ENCODE data around the gene MAPK8IP3. TPM values are rescaled to one million over a fixed set of nuclear protein-coding genes. Genes with fewer than 3 reads are reported as not detected.

Gene MAPK8IP3
- total RNA-seq, 1 experiment from 2014 or later = 72.3 TPM

DNA sequence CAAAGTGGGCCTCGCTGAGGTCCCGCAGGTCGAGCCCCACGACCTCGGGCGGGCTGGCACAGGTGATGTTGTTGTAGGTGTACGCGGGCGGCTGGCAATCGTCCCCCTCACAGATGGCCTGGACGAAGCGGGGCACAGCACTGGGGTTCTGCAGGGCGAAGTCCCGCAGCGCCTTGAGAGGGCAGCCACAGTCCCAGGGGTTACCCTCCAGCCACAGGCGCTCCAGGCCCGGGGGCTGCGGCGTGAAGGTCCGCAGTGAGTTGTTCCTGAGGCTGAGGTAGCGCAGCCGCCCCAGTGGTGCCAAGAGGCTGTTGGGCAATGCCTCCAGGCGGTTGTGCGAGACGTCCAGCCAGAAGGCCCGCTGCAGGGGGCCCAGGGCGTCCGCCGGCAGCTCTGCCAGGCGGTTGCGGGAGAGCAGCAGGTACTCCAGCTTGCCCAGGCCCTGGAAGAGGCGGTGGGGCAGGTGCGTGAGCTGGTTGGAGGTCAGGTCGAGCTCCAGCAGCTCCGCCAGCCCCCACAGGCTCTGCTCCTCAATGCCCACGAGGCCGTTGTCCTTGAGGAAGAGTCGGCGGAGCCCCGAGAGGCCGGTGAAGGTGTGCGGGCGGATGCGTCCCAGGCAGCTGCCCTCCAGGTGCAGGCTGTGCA lies 84.7 kb downstream of the MAPK8IP3 start (continued):
- TF ChIP-seq, protein P1, sequence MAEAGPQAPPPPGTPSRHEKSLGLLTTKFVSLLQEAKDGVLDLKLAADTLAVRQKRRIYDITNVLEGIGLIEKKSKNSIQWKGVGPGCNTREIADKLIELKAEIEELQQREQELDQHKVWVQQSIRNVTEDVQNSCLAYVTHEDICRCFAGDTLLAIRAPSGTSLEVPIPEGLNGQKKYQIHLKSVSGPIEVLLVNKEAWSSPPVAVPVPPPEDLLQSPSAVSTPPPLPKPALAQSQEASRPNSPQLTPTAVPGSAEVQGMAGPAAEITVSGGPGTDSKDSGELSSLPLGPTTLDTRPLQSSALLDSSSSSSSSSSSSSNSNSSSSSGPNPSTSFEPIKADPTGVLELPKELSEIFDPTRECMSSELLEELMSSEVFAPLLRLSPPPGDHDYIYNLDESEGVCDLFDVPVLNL (CRISPR knock-in tag; IDR thresholded peaks at IDR 0.05; ENCODE audit: borderline replicate concordance, low read depth) = no peak
- TF ChIP-seq, protein P2, sequence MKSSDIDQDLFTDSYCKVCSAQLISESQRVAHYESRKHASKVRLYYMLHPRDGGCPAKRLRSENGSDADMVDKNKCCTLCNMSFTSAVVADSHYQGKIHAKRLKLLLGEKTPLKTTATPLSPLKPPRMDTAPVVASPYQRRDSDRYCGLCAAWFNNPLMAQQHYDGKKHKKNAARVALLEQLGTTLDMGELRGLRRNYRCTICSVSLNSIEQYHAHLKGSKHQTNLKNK (CRISPR knock-in tag; IDR thresholded peaks at IDR 0.05) = no peak

DNA sequence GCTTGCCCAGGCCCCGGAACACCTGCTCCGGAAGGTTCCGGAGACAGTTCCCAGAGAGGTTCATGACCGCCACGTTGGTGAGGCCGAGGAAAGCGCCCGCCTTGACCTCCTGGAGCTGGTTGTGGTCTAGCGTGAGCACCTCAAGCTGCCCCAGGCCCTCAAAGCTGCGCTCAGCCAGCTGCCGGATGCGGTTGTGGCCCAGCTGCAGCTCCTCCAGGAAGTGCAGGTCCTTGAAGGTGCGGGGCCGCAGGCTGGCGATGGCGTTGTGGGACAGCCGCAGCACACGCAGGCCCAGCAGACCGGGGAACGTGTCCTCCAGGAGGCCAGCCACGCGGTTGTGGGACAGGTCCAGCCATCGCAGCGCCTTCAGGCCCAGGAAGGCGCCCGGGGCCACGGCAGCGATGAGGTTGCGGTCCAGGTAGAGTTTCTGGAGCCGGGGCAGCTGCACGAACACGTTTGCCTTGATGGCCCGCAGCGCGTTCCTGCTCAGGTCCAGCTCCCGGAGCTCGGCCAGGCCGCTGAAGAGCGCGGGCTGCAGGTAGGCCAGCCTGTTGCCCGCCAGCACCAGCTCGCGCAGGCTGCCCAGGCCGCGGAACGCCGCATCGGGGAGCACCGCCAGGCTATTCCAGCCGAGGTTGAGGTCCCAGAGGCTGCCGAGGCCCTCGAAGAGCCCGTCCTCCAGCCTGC lies 85.4 kb downstream of the MAPK8IP3 start:
- TF ChIP-seq, protein P3, sequence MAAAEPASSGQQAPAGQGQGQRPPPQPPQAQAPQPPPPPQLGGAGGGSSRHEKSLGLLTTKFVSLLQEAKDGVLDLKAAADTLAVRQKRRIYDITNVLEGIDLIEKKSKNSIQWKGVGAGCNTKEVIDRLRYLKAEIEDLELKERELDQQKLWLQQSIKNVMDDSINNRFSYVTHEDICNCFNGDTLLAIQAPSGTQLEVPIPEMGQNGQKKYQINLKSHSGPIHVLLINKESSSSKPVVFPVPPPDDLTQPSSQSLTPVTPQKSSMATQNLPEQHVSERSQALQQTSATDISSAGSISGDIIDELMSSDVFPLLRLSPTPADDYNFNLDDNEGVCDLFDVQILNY (CRISPR knock-in tag; IDR thresholded peaks at IDR 0.05) = no peak
- TF ChIP-seq IRF1 (CRISPR knock-in tag; IDR thresholded peaks at IDR 0.05) = no peak
- TF ChIP-seq, protein P1 (CRISPR knock-in tag; IDR thresholded peaks at IDR 0.05; ENCODE audit: borderline replicate concordance, low read depth) = no peak
- TF ChIP-seq SMAD4 (CRISPR knock-in tag; IDR thresholded peaks at IDR 0.05) = no peak
- no peak for TF ChIP-seq MXD4 (CRISPR knock-in tag; IDR thresholded peaks at IDR 0.05; ENCODE audit: borderline replicate concordance)
- TF ChIP-seq NR1H2 (CRISPR knock-in tag; IDR thresholded peaks at IDR 0.05) = no peak
- TF ChIP-seq NFATC4 (CRISPR knock-in tag; IDR thresholded peaks at IDR 0.05) = no peak
- no peak for TF ChIP-seq FOXP1 (CRISPR knock-in tag; IDR thresholded peaks at IDR 0.05; ENCODE audit: borderline replicate concordance)
- Mint-ChIP-seq H3K27me3 (ENCODE audit: low read depth) (no peaks in the 10 kb centered on the region), H3K4me3 (no peak overlapping the region), H3K9me3 (no peaks in the 10 kb centered on the region), H3K36me3 (peaks cover 5% of the 10 kb centered on the region), H3K27ac (no peak overlapping the region), H3K4me1 (no peaks in the 10 kb centered on the region)
- POLR2A ChIA-PET = no interaction called here
- CTCF ChIA-PET = interaction anchor here (0.7 kb wide), 1 partner anchor 9 kb away, joined by 3 read pairs; the partner anchor contains the start of genes NUBP2 and SPSB3
- DNase-seq (ENCODE audit: low spot score) (peak; percentile 17), ATAC-seq (no peak)

- Mint-ChIP-seq H3K9me3 (peaks cover 6% of the 10 kb centered on the region), H3K36me3 (peaks cover 6% of the 10 kb centered on the region), H3K27me3 (ENCODE audit: low read depth) (no peaks in the 10 kb centered on the region; the same call in 1 of the 2 replicates), H3K27ac (no peak overlapping the region), H3K4me3 (no peak overlapping the region), H3K4me1 (no peaks in the 10 kb centered on the region)
- no peak for ATAC-seq
- POLR2A ChIA-PET = interaction anchor here (1.2 kb wide), 1 partner anchor 9 kb away, joined by 3 read pairs; the partner anchor contains the start of genes NUBP2 and SPSB3
- no peak for DNase-seq (ENCODE audit: low spot score)
- CTCF ChIA-PET = interaction anchor here (0.7 to 1.6 kb wide), 2 partner anchors 10 to 132 kb away, joined by 3 to 5 read pairs; partner anchors contain the start of genes NUBP2 and SPSB3
- no peak for TF ChIP-seq GTF2I (CRISPR knock-in tag; conservative IDR thresholded peaks at IDR 0.05)
- no peak for TF ChIP-seq HMGXB4 (CRISPR knock-in tag; IDR thresholded peaks at IDR 0.05)
- no peak for TF ChIP-seq ERG (CRISPR knock-in tag; IDR thresholded peaks at IDR 0.05)
- TF ChIP-seq FOXK1 (CRISPR knock-in tag; IDR thresholded peaks at IDR 0.05) = no peak
- TF ChIP-seq, protein P4, sequence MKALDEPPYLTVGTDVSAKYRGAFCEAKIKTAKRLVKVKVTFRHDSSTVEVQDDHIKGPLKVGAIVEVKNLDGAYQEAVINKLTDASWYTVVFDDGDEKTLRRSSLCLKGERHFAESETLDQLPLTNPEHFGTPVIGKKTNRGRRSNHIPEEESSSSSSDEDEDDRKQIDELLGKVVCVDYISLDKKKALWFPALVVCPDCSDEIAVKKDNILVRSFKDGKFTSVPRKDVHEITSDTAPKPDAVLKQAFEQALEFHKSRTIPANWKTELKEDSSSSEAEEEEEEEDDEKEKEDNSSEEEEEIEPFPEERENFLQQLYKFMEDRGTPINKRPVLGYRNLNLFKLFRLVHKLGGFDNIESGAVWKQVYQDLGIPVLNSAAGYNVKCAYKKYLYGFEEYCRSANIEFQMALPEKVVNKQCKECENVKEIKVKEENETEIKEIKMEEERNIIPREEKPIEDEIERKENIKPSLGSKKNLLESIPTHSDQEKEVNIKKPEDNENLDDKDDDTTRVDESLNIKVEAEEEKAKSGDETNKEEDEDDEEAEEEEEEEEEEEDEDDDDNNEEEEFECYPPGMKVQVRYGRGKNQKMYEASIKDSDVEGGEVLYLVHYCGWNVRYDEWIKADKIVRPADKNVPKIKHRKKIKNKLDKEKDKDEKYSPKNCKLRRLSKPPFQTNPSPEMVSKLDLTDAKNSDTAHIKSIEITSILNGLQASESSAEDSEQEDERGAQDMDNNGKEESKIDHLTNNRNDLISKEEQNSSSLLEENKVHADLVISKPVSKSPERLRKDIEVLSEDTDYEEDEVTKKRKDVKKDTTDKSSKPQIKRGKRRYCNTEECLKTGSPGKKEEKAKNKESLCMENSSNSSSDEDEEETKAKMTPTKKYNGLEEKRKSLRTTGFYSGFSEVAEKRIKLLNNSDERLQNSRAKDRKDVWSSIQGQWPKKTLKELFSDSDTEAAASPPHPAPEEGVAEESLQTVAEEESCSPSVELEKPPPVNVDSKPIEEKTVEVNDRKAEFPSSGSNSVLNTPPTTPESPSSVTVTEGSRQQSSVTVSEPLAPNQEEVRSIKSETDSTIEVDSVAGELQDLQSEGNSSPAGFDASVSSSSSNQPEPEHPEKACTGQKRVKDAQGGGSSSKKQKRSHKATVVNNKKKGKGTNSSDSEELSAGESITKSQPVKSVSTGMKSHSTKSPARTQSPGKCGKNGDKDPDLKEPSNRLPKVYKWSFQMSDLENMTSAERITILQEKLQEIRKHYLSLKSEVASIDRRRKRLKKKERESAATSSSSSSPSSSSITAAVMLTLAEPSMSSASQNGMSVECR (CRISPR knock-in tag; IDR thresholded peaks at IDR 0.05; ENCODE audit: borderline replicate concordance) = no peak
- no peak for TF ChIP-seq RORB (CRISPR knock-in tag; IDR thresholded peaks at IDR 0.05)
Measured at GRCh38 chr16:1791943-1792812, 86.2 kb downstream of the MAPK8IP3 start.
